PC-3 (cell line): ENCODE data around the gene CDK14. TPM values are rescaled to one million over a fixed set of nuclear protein-coding genes. Genes with fewer than 3 reads are reported as not detected.

Experiments used
- ATAC-seq: fragments of 200-7000 bp; cut with Tn5 transposase; 2 replicates; pipeline ENCODE4 v1.9.1; 2020; ENCODE audit warnings: mild to moderate bottlenecking, moderate library complexity
- BruUV-seq: library from RNA; stranded (reverse); fragments of 400-500 nt; replicated peaks from 2 replicates; lab custom pipeline; 2021; lab: Mats Ljungman, UMichigan
- CTCF ChIA-PET: fragments of 300-600 bp; sonication (Branson Sonifier 250); formaldehyde crosslinking; loops from one replicate; lab custom pipeline; 2022; ENCODE audit warnings: antibody characterized with exemption; lab: Charles Lee
- POLR2A ChIA-PET: fragments of 300-600 bp; sonication (Branson Sonifier 250); formaldehyde crosslinking; loops from one replicate; lab custom pipeline; 2022; ENCODE audit warnings: antibody characterized with exemption; ENCODE audit not compliant: unreplicated experiment; lab: Charles Lee
- DNase-seq: peaks from one replicate; pipeline ENCODE4 v3.0.0-alpha.2; 2015
- H2AFZ ChIP-seq: fragments of 300-600 bp; sonication (generic); 2 replicates; pipeline ENCODE4 v1.6.0; 2016; ENCODE audit warnings: antibody characterized with exemption, low read length
- H3F3A ChIP-seq: fragments of 300-600 bp; sonication (generic); one replicate; pipeline ENCODE4 v1.6.0; 2017; ENCODE audit warnings: antibody characterized with exemption, low read length, control low read depth, mild to moderate bottlenecking; ENCODE audit not compliant: unreplicated experiment
- H3K27ac ChIP-seq: fragments of 300-600 bp; sonication (generic); 2 replicates; pipeline ENCODE4 v1.5.1; 2016; ENCODE audit warnings: mild to moderate bottlenecking, low read length
- H3K27me3 ChIP-seq: fragments of 300-600 bp; sonication (generic); 2 replicates; pipeline ENCODE4 v1.6.1; 2016; ENCODE audit warnings: low read length, mixed read lengths
- H3K36me3 ChIP-seq: fragments of 300-600 bp; sonication (generic); 2 replicates; pipeline ENCODE4 v1.6.1; 2016; ENCODE audit warnings: low read depth, mixed run types, low read length, mixed read lengths
- H3K4me1 ChIP-seq: fragments of 300-600 bp; sonication (generic); 2 replicates; pipeline ENCODE4 v1.5.1; 2016; ENCODE audit warnings: low read length; ENCODE audit not compliant: insufficient read depth
- H3K4me2 ChIP-seq: fragments of 300-600 bp; sonication (generic); 2 replicates; pipeline ENCODE4 v1.6.0; 2016; ENCODE audit warnings: low read length
- H3K4me3 ChIP-seq: fragments of 300-600 bp; sonication (generic); 2 replicates; pipeline ENCODE4 v1.5.1; 2016; ENCODE audit warnings: mild to moderate bottlenecking, low read length, mixed read lengths
- H3K79me2 ChIP-seq: fragments of 300-600 bp; sonication (generic); 2 replicates; pipeline ENCODE4 v1.6.1; 2017; ENCODE audit warnings: low read length, mixed read lengths
- H3K9ac ChIP-seq: fragments of 300-600 bp; sonication (generic); 2 replicates; pipeline ENCODE4 v1.6.0; 2016; ENCODE audit warnings: mild to moderate bottlenecking, low read length
- H3K9me2 ChIP-seq: fragments of 300-600 bp; sonication (generic); replicated peaks from 2 replicates; pipeline ENCODE4 v1.6.1; 2016; ENCODE audit warnings: mixed run types, low read length, mixed read lengths
- H3K9me3 ChIP-seq: fragments of 300-600 bp; sonication (generic); 2 replicates; pipeline ENCODE4 v1.6.1; 2016; ENCODE audit warnings: low read length, mixed read lengths
- H4K20me1 ChIP-seq: fragments of 300-600 bp; sonication (generic); 2 replicates; pipeline ENCODE4 v1.6.1; 2016; ENCODE audit warnings: low read length, mixed read lengths
- CTCF ChIP-seq: fragments of 300-600 bp; sonication (generic); conservative IDR thresholded peaks from 2 replicates; pipeline ENCODE4 v1.5.1; 2017; ENCODE audit warnings: antibody characterized with exemption, low read depth, mild to moderate bottlenecking, low read length
- EZH2 ChIP-seq: fragments of 300-600 bp; sonication (generic); IDR thresholded peaks from one replicate; pipeline ENCODE4 v1.6.1; 2017; ENCODE audit warnings: antibody characterized with exemption, mild to moderate bottlenecking, low read length; ENCODE audit not compliant: unreplicated experiment
- EZH2phosphoT487 ChIP-seq: fragments of 300-600 bp; sonication (generic); IDR thresholded peaks from 2 replicates; pipeline ENCODE4 v1.6.1; 2018; ENCODE audit warnings: mild to moderate bottlenecking, antibody characterized with exemption, low read length, borderline replicate concordance
- intact Hi-C: fragments of 100-400 bp; cut with micrococcal nuclease; formaldehyde crosslinking; loops from 2 replicates; pipeline ENCODE4 v1.9.0; 2023
- total RNA-seq: library from RNA; depleted of rRNA; stranded (reverse); fragments of >200 nt; gene quantifications from 2 replicates; pipeline ENCODE4 v1.2.3, GENCODE V29; 2014

The CDK14 gene
- total RNA-seq, 1 experiment from 2014 or later, result 8.2 TPM

GRCh38 chr7:90972906-90973550 lies 376.9 kb downstream of the CDK14 start:
- no TSS peak for BruUV-seq
- Histone ChIP-seq H3K27ac (no peak overlapping the region), H3K79me2 (no peaks in the 10 kb centered on the region), H3K4me3 (no peak overlapping the region), H3F3A (no peaks in the 10 kb centered on the region), H3K36me3 (no peaks in the 10 kb centered on the region), H3K4me1 (no peaks in the 10 kb centered on the region), H3K9me2 (no peaks in the 10 kb centered on the region), H4K20me1 (no peaks in the 10 kb centered on the region), H3K27me3 (no peaks in the 10 kb centered on the region), H3K9ac (no peak overlapping the region), H2AFZ (no peak overlapping the region), H3K9me3 (no peaks in the 10 kb centered on the region; the same call in 1 of the 2 replicates), H3K4me2 (no peak overlapping the region)
- ChIA-PET CTCF (no interaction called here), POLR2A (no interaction called here)
- ATAC-seq, result no peak
- intact Hi-C loops, result no loop called here
- TF ChIP-seq EZH2 (no peak), EZH2phosphoT487 (no peak), CTCF (no peak)
- DNase-seq, result no peak

GRCh38 chr7:90977056-90977455 lies 380.9 kb downstream of the CDK14 start:
- no peaks in the 10 kb centered on the region for H3K36me3 ChIP-seq
- H3K9me3 ChIP-seq, result no peaks in the 10 kb centered on the region; the same call in 1 of the 2 replicates
- H3K4me1 ChIP-seq, result no peaks in the 10 kb centered on the region
- H3K9me2 ChIP-seq, result no peaks in the 10 kb centered on the region
- no peak overlapping the region for H3K4me3 ChIP-seq
- no peak overlapping the region for H3K27ac ChIP-seq
- no peak overlapping the region for H3K4me2 ChIP-seq
- ATAC-seq (no peak), DNase-seq (no peak)
- no peak overlapping the region for H2AFZ ChIP-seq
- no TSS peak for BruUV-seq
- no peak overlapping the region for H3K9ac ChIP-seq
- TF ChIP-seq EZH2phosphoT487 (no peak), CTCF (no peak), EZH2 (no peak)
- POLR2A ChIA-PET, result no interaction called here
- H3K79me2 ChIP-seq, result no peaks in the 10 kb centered on the region
- intact Hi-C loops, result no loop called here
- CTCF ChIA-PET, result no interaction called here
- H4K20me1 ChIP-seq, result no peaks in the 10 kb centered on the region
- no peaks in the 10 kb centered on the region for H3K27me3 ChIP-seq
- H3F3A ChIP-seq, result no peaks in the 10 kb centered on the region

- Histone ChIP-seq H3F3A (no peaks in the 10 kb centered on the region), H3K4me1 (no peaks in the 10 kb centered on the region), H3K79me2 (no peaks in the 10 kb centered on the region), H3K9me2 (no peaks in the 10 kb centered on the region), H3K27me3 (no peaks in the 10 kb centered on the region), H2AFZ (no peak overlapping the region), H3K9ac (no peak overlapping the region), H3K27ac (no peak overlapping the region), H3K4me2 (no peak overlapping the region), H3K36me3 (no peaks in the 10 kb centered on the region), H4K20me1 (no peaks in the 10 kb centered on the region), H3K4me3 (no peak overlapping the region), H3K9me3 (no peaks in the 10 kb centered on the region; the same call in 1 of the 2 replicates)
- TF ChIP-seq EZH2phosphoT487, result no peak
- no peak for TF ChIP-seq CTCF
- TF ChIP-seq EZH2, result no peak
- intact Hi-C loops, result no loop called here
- DNase-seq (no peak), ATAC-seq (no peak)
- no TSS peak for BruUV-seq
- POLR2A ChIA-PET, result no interaction called here
- CTCF ChIA-PET, result interaction anchor here (0.6 kb wide), 1 partner anchor 215 kb away, joined by 3 read pairs; no protein-coding TSS in a partner anchor
Observed at GRCh38 chr7:90980545-90980944, 384.4 kb downstream of the CDK14 start.
